ENCODE measurements around the gene S100B. TPM values are rescaled to one million over a fixed set of nuclear protein-coding genes. Genes with fewer than 3 reads are reported as not detected.
A peak's percentile ranks its signal among the peaks of the same experiment; 100 is the strongest.

Gene S100B
- total and polyA plus RNA-seq, 2 of the 13 experiments (the other 11 are each of a cell fraction or from before 2014, with no cell fraction given) = not detected

GRCh38 chr21:46581780-46582307, 23.0 kb downstream of the S100B start (continued):
- TF ChIP-seq SAFB2 (CRISPR knock-in tag; IDR thresholded peaks at IDR 0.05; ENCODE audit: borderline replicate concordance, low read depth) (no peak), PRMT3 (CRISPR knock-in tag; IDR thresholded peaks at IDR 0.05; ENCODE audit: borderline replicate concordance, low read depth) (no peak), NBN (conservative IDR thresholded peaks at IDR 0.05) (no peak), ZFAT (CRISPR knock-in tag; conservative IDR thresholded peaks at IDR 0.05) (no peak), RBM22 (optimal IDR thresholded peaks at IDR 0.05; ENCODE audit: low read length) (no peak), HHEX (CRISPR knock-in tag; IDR thresholded peaks at IDR 0.05) (no peak), ETV5 (CRISPR knock-in tag; IDR thresholded peaks at IDR 0.05; ENCODE audit: borderline replicate concordance) (no peak), GATA4 (IDR thresholded peaks at IDR 0.05; ENCODE audit: borderline replicate concordance, low read depth) (no peak), ZMYM4 (CRISPR knock-in tag; IDR thresholded peaks at IDR 0.05) (peak; percentile 54; the same call in 1 of the 2 replicates), ADNP (CRISPR knock-in tag; IDR thresholded peaks at IDR 0.05) (no peak), ZMYM2 (CRISPR knock-in tag; IDR thresholded peaks at IDR 0.05) (no peak), MBNL3 (CRISPR knock-in tag; conservative IDR thresholded peaks at IDR 0.05) (no peak), ZFP36L1 (CRISPR knock-in tag; IDR thresholded peaks at IDR 0.05) (no peak), XBP1 (CRISPR knock-in tag; IDR thresholded peaks at IDR 0.05) (no peak), ATAD3A (CRISPR knock-in tag; IDR thresholded peaks at IDR 0.05) (no peak), PTBP1 (IDR thresholded peaks at IDR 0.05; ENCODE audit: low read depth, low read length, poor library complexity, severe bottlenecking) (no peak), ZFP41 (CRISPR knock-in tag; IDR thresholded peaks at IDR 0.05; ENCODE audit: borderline replicate concordance) (no peak), ZBTB7A (CRISPR knock-in tag; IDR thresholded peaks at IDR 0.05) (no peak), ZNF20 (CRISPR knock-in tag; IDR thresholded peaks at IDR 0.05) (no peak), KDM3A (CRISPR knock-in tag; IDR thresholded peaks at IDR 0.05; ENCODE audit: low read depth) (no peak), MATR3 (CRISPR knock-in tag; IDR thresholded peaks at IDR 0.05) (no peak), ARNT (IDR thresholded peaks at IDR 0.05) (no peak)
- TF ChIP-seq, protein P1, sequence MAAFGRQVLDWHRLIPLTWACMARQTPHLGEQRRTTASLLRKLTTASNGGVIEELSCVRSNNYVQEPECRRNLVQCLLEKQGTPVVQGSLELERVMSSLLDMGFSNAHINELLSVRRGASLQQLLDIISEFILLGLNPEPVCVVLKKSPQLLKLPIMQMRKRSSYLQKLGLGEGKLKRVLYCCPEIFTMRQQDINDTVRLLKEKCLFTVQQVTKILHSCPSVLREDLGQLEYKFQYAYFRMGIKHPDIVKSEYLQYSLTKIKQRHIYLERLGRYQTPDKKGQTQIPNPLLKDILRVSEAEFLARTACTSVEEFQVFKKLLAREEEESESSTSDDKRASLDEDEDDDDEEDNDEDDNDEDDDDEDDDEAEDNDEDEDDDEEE (CRISPR knock-in tag; IDR thresholded peaks at IDR 0.05) = 0 out of 2 replicates have a peak, but pooled peaks have one; percentile 21
- TF ChIP-seq, protein P2, sequence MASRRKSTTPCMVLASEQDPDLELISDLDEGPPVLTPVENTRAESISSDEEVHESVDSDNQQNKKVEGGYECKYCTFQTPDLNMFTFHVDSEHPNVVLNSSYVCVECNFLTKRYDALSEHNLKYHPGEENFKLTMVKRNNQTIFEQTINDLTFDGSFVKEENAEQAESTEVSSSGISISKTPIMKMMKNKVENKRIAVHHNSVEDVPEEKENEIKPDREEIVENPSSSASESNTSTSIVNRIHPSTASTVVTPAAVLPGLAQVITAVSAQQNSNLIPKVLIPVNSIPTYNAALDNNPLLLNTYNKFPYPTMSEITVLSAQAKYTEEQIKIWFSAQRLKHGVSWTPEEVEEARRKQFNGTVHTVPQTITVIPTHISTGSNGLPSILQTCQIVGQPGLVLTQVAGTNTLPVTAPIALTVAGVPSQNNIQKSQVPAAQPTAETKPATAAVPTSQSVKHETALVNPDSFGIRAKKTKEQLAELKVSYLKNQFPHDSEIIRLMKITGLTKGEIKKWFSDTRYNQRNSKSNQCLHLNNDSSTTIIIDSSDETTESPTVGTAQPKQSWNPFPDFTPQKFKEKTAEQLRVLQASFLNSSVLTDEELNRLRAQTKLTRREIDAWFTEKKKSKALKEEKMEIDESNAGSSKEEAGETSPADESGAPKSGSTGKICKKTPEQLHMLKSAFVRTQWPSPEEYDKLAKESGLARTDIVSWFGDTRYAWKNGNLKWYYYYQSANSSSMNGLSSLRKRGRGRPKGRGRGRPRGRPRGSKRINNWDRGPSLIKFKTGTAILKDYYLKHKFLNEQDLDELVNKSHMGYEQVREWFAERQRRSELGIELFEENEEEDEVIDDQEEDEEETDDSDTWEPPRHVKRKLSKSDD (CRISPR knock-in tag; IDR thresholded peaks at IDR 0.05; ENCODE audit: low read depth) = no peak
- TF ChIP-seq, protein P3, sequence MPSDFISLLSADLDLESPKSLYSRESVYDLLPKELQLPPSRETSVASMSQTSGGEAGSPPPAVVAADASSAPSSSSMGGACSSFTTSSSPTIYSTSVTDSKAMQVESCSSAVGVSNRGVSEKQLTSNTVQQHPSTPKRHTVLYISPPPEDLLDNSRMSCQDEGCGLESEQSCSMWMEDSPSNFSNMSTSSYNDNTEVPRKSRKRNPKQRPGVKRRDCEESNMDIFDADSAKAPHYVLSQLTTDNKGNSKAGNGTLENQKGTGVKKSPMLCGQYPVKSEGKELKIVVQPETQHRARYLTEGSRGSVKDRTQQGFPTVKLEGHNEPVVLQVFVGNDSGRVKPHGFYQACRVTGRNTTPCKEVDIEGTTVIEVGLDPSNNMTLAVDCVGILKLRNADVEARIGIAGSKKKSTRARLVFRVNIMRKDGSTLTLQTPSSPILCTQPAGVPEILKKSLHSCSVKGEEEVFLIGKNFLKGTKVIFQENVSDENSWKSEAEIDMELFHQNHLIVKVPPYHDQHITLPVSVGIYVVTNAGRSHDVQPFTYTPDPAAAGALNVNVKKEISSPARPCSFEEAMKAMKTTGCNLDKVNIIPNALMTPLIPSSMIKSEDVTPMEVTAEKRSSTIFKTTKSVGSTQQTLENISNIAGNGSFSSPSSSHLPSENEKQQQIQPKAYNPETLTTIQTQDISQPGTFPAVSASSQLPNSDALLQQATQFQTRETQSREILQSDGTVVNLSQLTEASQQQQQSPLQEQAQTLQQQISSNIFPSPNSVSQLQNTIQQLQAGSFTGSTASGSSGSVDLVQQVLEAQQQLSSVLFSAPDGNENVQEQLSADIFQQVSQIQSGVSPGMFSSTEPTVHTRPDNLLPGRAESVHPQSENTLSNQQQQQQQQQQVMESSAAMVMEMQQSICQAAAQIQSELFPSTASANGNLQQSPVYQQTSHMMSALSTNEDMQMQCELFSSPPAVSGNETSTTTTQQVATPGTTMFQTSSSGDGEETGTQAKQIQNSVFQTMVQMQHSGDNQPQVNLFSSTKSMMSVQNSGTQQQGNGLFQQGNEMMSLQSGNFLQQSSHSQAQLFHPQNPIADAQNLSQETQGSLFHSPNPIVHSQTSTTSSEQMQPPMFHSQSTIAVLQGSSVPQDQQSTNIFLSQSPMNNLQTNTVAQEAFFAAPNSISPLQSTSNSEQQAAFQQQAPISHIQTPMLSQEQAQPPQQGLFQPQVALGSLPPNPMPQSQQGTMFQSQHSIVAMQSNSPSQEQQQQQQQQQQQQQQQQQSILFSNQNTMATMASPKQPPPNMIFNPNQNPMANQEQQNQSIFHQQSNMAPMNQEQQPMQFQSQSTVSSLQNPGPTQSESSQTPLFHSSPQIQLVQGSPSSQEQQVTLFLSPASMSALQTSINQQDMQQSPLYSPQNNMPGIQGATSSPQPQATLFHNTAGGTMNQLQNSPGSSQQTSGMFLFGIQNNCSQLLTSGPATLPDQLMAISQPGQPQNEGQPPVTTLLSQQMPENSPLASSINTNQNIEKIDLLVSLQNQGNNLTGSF (CRISPR knock-in tag; IDR thresholded peaks at IDR 0.05) = no peak

Measured in HepG2 (cell line).